HG03469 (cell line): Measurements from ENCODE around the gene NOL3.

Source experiments
- ATAC-seq: cut with Tn5 transposase; IDR thresholded peaks from one replicate; pipeline ENCODE4 v1.9.1; 2021; ENCODE audit warnings: mild to moderate bottlenecking, moderate library complexity, moderate number of reproducible peaks; ENCODE audit not compliant: unreplicated experiment

NOL3 gene

GRCh38 chr16:67188323-67188722 is 18.0 kb downstream of the NOL3 start:
- no peak for ATAC-seq

- ATAC-seq: no peak
Measured at GRCh38 chr16:67188798-67189197, 18.5 kb downstream of the NOL3 start.

- no peak for ATAC-seq
Measured at GRCh38 chr16:67190041-67190440, 19.7 kb downstream of the NOL3 start, which contains the start of gene EXOC3L1. Gene EXOC3L1 (minus strand): TSS chr16:67190136. CDS start chr16:67189676, 460 bp downstream.

- ATAC-seq: no peak
Measured at GRCh38 chr16:67190448-67191399, 20.4 kb downstream of the NOL3 start.

- ATAC-seq: no peak
Measured at GRCh38 chr16:67191411-67191994, 21.2 kb downstream of the NOL3 start.

- ATAC-seq: peak; percentile 66
Measured at GRCh38 chr16:67191995-67192681, 21.8 kb downstream of the NOL3 start, which contains the start of gene E2F4. Gene E2F4 (plus strand): TSS chr16:67192155. CDS start chr16:67192228, 73 bp downstream.

- ATAC-seq: no peak
Measured at GRCh38 chr16:67192781-67193361, 22.5 kb downstream of the NOL3 start.

GRCh38 chr16:67193536-67193935 is 23.2 kb downstream of the NOL3 start:
- ATAC-seq: no peak

- ATAC-seq: no peak
Measured at GRCh38 chr16:67194260-67194659, 23.9 kb downstream of the NOL3 start.

GRCh38 chr16:67195676-67196075 is 25.3 kb downstream of the NOL3 start:
- ATAC-seq: no peak

GRCh38 chr16:67196881-67197280 is 26.5 kb downstream of the NOL3 start:
- ATAC-seq: no peak

- ATAC-seq: no peak
Measured at GRCh38 chr16:67197704-67198103, 27.4 kb downstream of the NOL3 start.

GRCh38 chr16:67198238-67198734 is 27.9 kb downstream of the NOL3 start:
- no peak for ATAC-seq

GRCh38 chr16:67199011-67199807 is 28.9 kb downstream of the NOL3 start, which contains the start of gene ELMO3:
Gene ELMO3 (plus strand): TSS chr16:67199131. CDS start chr16:67199327, 196 bp downstream.
- no peak for ATAC-seq

GRCh38 chr16:67199808-67200198 is 29.5 kb downstream of the NOL3 start:
- no peak for ATAC-seq

- no peak for ATAC-seq
Measured at GRCh38 chr16:67200491-67200890, 30.2 kb downstream of the NOL3 start.

GRCh38 chr16:67201411-67202345 is 31.3 kb downstream of the NOL3 start:
- ATAC-seq: no peak

GRCh38 chr16:67202426-67202825 is 32.1 kb downstream of the NOL3 start:
- no peak for ATAC-seq
